ENCODE results near the gene TRAF3.

Gene TRAF3

GRCh38 chr14:102939820-102940561, 162.7 kb downstream of the TRAF3 start:
- H3K4me3 ChIP-seq (ENCODE audit: control insufficient read depth, low read depth, low read length) = no peak overlapping the region
- TF ChIP-seq CTCF (IDR thresholded peaks at IDR 0.05; ENCODE audit: control insufficient read depth, insufficient read depth, low read depth, low read length, missing control alignments) = no peak
- DNase-seq (ENCODE audit: low read depth) = no peak

GRCh38 chr14:102940729-102941362, 163.6 kb downstream of the TRAF3 start:
- TF ChIP-seq CTCF (IDR thresholded peaks at IDR 0.05; ENCODE audit: control insufficient read depth, insufficient read depth, low read depth, low read length, missing control alignments) = no peak
- no peak for DNase-seq (ENCODE audit: low read depth)
- no peak overlapping the region for H3K4me3 ChIP-seq (ENCODE audit: control insufficient read depth, low read depth, low read length)

- no peak for TF ChIP-seq CTCF (IDR thresholded peaks at IDR 0.05; ENCODE audit: control insufficient read depth, insufficient read depth, low read depth, low read length, missing control alignments)
- H3K4me3 ChIP-seq (ENCODE audit: control insufficient read depth, low read depth, low read length) = no peak overlapping the region
- no peak for DNase-seq (ENCODE audit: low read depth)
Observed at GRCh38 chr14:102941419-102942011, 164.3 kb downstream of the TRAF3 start.

GRCh38 chr14:102942069-102942468, 164.8 kb downstream of the TRAF3 start:
- H3K4me3 ChIP-seq (ENCODE audit: control insufficient read depth, low read depth, low read length) = no peak overlapping the region
- no peak for TF ChIP-seq CTCF (IDR thresholded peaks at IDR 0.05; ENCODE audit: control insufficient read depth, insufficient read depth, low read depth, low read length, missing control alignments)
- no peak for DNase-seq (ENCODE audit: low read depth)

- TF ChIP-seq CTCF (IDR thresholded peaks at IDR 0.05; ENCODE audit: control insufficient read depth, insufficient read depth, low read depth, low read length, missing control alignments) = no peak
- H3K4me3 ChIP-seq (ENCODE audit: control insufficient read depth, low read depth, low read length) = no peak overlapping the region
- DNase-seq (ENCODE audit: low read depth) = no peak
Observed at GRCh38 chr14:102943454-102943853, 166.2 kb downstream of the TRAF3 start.

GRCh38 chr14:102943979-102944378, 166.7 kb downstream of the TRAF3 start:
- H3K4me3 ChIP-seq (ENCODE audit: control insufficient read depth, low read depth, low read length) = no peak overlapping the region
- DNase-seq (ENCODE audit: low read depth) = no peak
- TF ChIP-seq CTCF (IDR thresholded peaks at IDR 0.05; ENCODE audit: control insufficient read depth, insufficient read depth, low read depth, low read length, missing control alignments) = no peak

Data from AG09309 (cell line).